HEK293T (cell line): ENCODE results near the gene ZPR1.
"Not testable (repeated sequence)": the region's sequence is repeated elsewhere in the genome, so short reads cannot be mapped to it uniquely, and the experiment has no call there.

Source experiments
- CTCF ChIA-PET: fragments of 350-600 bp; formaldehyde crosslinking; extraction: SDS; loops from one replicate; lab custom pipeline; 2021; ENCODE audit warnings: antibody characterized with exemption, inconsistent platforms; lab: Yijun Ruan, JAX
- POLR2A ChIA-PET: fragments of 350-600 bp; formaldehyde crosslinking; extraction: SDS; loops from one replicate; lab custom pipeline; 2020; ENCODE audit warnings: antibody characterized with exemption, inconsistent platforms; lab: Yijun Ruan, JAX
- DNase-seq: peaks from one replicate; pipeline ENCODE4 v3.0.0; 2012; ENCODE audit warnings: mixed read lengths; ENCODE audit errors: extremely low spot score
- ARNT ChIP-seq: fragments of 450-650 bp; IDR thresholded peaks from 2 replicates; pipeline ENCODE4 v1.6.1; 2017; ENCODE audit warnings: mild to moderate bottlenecking
- BHLHE40 ChIP-seq: fragments of 450-650 bp; IDR thresholded peaks from 2 replicates; pipeline ENCODE4 v1.6.1; 2016; ENCODE audit warnings: mild to moderate bottlenecking, moderate library complexity, borderline replicate concordance
- CTBP1 ChIP-seq: fragments of 450-650 bp; IDR thresholded peaks from 2 replicates; pipeline ENCODE4 v1.6.1; 2016; ENCODE audit warnings: borderline replicate concordance
- ELF4 ChIP-seq: fragments of 450-650 bp; IDR thresholded peaks from 2 replicates; pipeline ENCODE4 v1.6.1; 2017; ENCODE audit warnings: antibody characterized with exemption
- FOXA1 ChIP-seq: fragments of 450-650 bp; IDR thresholded peaks from 2 replicates; pipeline ENCODE4 v1.6.1; 2016; ENCODE audit warnings: mild to moderate bottlenecking
- FOXK2 ChIP-seq: fragments of 450-650 bp; IDR thresholded peaks from 2 replicates; pipeline ENCODE4 v1.6.1; 2016; ENCODE audit warnings: mild to moderate bottlenecking
- FOXM1 ChIP-seq: fragments of 450-650 bp; IDR thresholded peaks from 2 replicates; pipeline ENCODE4 v1.6.1; 2017; ENCODE audit warnings: mild to moderate bottlenecking, borderline replicate concordance
- HDGF ChIP-seq: fragments of 450-650 bp; IDR thresholded peaks from 2 replicates; pipeline ENCODE4 v1.6.1; 2017; ENCODE audit warnings: antibody characterized with exemption, borderline replicate concordance
- L3MBTL2 ChIP-seq: fragments of 450-650 bp; conservative IDR thresholded peaks from 2 replicates; pipeline ENCODE4 v1.6.1; 2016; ENCODE audit warnings: mild to moderate bottlenecking
- LEF1 ChIP-seq: fragments of 450-650 bp; IDR thresholded peaks from 2 replicates; pipeline ENCODE4 v1.6.1; 2017; ENCODE audit warnings: mild to moderate bottlenecking, borderline replicate concordance
- NFRKB ChIP-seq: fragments of 450-650 bp; IDR thresholded peaks from 2 replicates; pipeline ENCODE4 v1.6.1; 2016; ENCODE audit warnings: mild to moderate bottlenecking, moderate library complexity
- SP1 ChIP-seq: fragments of 450-650 bp; IDR thresholded peaks from 2 replicates; pipeline ENCODE4 v1.6.1; 2017
- SUZ12 ChIP-seq: fragments of 450-650 bp; IDR thresholded peaks from 2 replicates; pipeline ENCODE4 v1.6.1; 2016; ENCODE audit warnings: mild to moderate bottlenecking
- TARDBP ChIP-seq: fragments of 450-650 bp; IDR thresholded peaks from 2 replicates; pipeline ENCODE4 v1.6.1; 2016
- ZNF384 ChIP-seq: fragments of 450-650 bp; IDR thresholded peaks from 2 replicates; pipeline ENCODE4 v1.6.1; 2016
- TF ChIP-seq, protein P1 (sequence below): fragments of 450-650 bp; IDR thresholded peaks from 2 replicates; pipeline ENCODE4 v1.6.1; 2016

ZPR1 gene

DNA sequence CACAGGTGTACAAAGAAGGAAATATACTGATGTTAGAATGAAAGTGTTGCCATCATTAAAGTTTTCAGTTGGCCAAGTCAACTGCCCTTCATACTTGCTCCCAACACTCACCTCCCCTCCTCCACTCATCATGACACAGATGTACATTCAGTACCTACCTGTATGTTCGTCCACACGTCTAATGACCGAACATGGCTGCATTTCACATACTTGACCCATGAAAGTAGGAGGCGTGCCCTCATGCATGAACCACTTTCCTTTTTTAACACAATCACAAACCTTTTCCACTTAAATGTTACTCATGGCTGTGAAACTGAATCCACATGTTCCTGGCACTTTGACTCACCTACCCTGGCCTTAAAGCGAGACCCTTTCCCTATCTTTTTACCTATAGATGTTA, 11.8 kb downstream of the ZPR1 start:
- no peak for TF ChIP-seq SUZ12
- no peak for TF ChIP-seq ARNT
- TF ChIP-seq LEF1, result no peak
- TF ChIP-seq HDGF, result no peak
- ChIA-PET CTCF (no interaction called here), POLR2A (no interaction called here)
- DNase-seq, result no peak

DNA sequence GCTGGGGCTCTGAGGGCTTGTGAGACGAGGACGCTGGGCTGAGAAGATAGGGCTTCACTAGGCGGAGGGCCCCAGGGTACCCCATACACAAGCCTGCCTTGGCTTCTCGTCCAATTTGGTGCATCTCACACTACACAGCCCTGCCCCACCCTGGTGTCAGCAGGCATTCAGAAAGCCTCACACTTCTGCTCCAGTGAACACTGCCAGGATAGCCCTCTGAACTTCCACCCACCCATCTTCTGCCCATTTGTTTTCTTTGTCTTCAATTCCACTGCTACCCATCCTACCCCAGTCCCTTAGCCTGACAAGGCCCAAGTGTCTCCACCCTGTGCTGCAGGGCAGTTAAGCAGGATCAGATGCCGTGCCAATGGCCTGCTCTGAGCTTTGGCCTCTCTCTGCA, 13.2 kb downstream of the ZPR1 start:
- CTCF ChIA-PET, result no interaction called here
- POLR2A ChIA-PET, result interaction anchor here (1.8 to 3.1 kb wide), 2 partner anchors 12 to 61 kb away, joined by 5 to 18 read pairs; partner anchors contain the start of gene ZPR1
- no peak for TF ChIP-seq LEF1
- TF ChIP-seq FOXK2, result no peak
- TF ChIP-seq ARNT, result no peak
- TF ChIP-seq CTBP1, result no peak
- TF ChIP-seq, protein P1, sequence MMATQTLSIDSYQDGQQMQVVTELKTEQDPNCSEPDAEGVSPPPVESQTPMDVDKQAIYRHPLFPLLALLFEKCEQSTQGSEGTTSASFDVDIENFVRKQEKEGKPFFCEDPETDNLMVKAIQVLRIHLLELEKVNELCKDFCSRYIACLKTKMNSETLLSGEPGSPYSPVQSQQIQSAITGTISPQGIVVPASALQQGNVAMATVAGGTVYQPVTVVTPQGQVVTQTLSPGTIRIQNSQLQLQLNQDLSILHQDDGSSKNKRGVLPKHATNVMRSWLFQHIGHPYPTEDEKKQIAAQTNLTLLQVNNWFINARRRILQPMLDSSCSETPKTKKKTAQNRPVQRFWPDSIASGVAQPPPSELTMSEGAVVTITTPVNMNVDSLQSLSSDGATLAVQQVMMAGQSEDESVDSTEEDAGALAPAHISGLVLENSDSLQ, result no peak
- TF ChIP-seq FOXA1, result no peak
- TF ChIP-seq SP1, result no peak
- TF ChIP-seq ZNF384, result no peak
- no peak for TF ChIP-seq HDGF
- no peak for TF ChIP-seq FOXM1
- no peak for TF ChIP-seq L3MBTL2
- TF ChIP-seq ELF4, result no peak
- no peak for TF ChIP-seq SUZ12

GRCh38 chr11:116773203-116774097, 14.4 kb downstream of the ZPR1 start:
- ChIA-PET CTCF (interaction anchor here (0.6 kb wide), 1 partner anchor 377 kb away, joined by 3 read pairs; no protein-coding TSS in a partner anchor), POLR2A (interaction anchor here (0.8 to 3.1 kb wide), 8 partner anchors 13 to 372 kb away, joined by 3 to 18 read pairs (median 3); partner anchors contain the start of gene ZPR1)
- DNase-seq, result no peak
- TF ChIP-seq L3MBTL2 (peak; percentile 68; the same call in 1 of the 2 replicates), HDGF (no peak)

More for the DNA sequence above, 13.2 kb downstream of the ZPR1 start:
- DNase-seq, result no peak

DNA sequence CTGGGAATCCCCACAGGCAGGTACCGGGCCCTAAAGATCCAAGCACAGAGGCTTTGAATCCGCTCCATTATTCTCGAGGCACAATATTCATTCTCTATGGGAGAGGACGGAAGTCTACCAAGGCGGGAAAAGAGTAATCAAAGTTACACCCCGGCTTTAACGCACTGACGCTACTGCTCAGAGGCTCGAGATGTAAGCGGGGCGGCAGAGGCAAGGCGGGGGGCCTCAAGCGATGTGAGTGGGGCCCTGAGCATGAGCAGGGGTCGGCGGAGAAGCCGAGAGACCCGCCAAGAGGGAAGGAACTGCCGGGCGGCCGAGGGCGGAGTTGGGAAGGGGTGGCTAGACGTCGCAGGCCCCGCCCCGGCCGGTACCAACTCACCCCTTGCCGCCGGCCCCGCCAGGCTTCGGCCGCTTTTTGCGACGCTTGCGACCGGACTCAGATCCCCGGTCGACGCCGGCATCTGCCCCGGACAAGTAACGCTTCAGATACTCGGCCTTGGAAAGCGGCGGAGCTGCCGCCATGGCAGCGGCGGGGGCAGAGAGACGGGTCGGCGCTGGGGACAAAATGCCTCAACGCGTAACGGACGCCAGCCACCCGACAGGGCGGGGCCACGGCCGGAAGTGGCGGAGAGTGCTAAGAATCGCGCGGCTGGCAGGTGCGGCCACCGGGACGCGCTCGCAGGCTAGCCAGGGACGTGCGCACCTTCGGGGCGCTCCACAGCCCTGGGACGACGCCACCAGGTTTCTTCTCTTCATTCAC, 15.2 kb downstream of the ZPR1 start, which contains the start of gene BUD13:
TSS of gene BUD13 (minus strand) at position 545 of the 760 bp plus-strand sequence. CDS start at position 522, 23 bp downstream.
- peak; percentile 90 for DNase-seq
- ChIA-PET CTCF (interaction anchor here (0.8 kb wide), 1 partner anchor 63 kb away, joined by 3 read pairs; no protein-coding TSS in a partner anchor), POLR2A (interaction anchor here (0.8 to 3.1 kb wide), 9 partner anchors 13 to 373 kb away, joined by 3 to 18 read pairs (median 3); partner anchors contain the start of gene ZPR1)
- peak; percentile 50; the same call in 1 of the 2 replicates for TF ChIP-seq ELF4
- peak; percentile 67 for TF ChIP-seq L3MBTL2
- no peak for TF ChIP-seq NFRKB
- no peak for TF ChIP-seq FOXM1
- TF ChIP-seq ARNT, result no peak

DNA sequence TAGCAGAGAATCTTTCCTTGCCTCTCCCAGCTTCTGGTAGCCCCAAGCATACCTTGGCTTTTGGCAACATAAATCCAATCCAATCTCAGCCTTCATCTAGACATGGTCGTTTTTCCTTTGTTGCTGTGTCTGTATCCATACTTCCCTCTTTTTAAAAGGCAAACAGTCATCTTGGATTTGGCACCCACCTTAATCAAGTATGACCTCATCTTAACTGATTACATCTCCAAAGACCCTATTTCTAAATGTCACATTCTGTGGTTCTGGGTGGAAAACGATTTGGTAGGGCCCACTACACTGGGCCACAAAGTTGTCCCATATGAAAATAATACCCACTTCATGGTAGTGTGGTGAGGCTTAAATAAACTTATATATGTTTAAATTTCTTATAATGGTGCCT, 15.9 kb downstream of the ZPR1 start:
- no peak for DNase-seq
- ChIA-PET CTCF (interaction anchor here (0.8 kb wide), 1 partner anchor 64 kb away, joined by 3 read pairs; no protein-coding TSS in a partner anchor), POLR2A (interaction anchor here (1.7 kb wide), 1 partner anchor 14 kb away, joined by 6 read pairs; no protein-coding TSS in a partner anchor)
- TF ChIP-seq BHLHE40, result no peak
- no peak for TF ChIP-seq CTBP1
- no peak for TF ChIP-seq ZNF384
- TF ChIP-seq ARNT, result no peak
- no peak for TF ChIP-seq SUZ12
- no peak for TF ChIP-seq FOXA1
- no peak for TF ChIP-seq SP1
- no peak for TF ChIP-seq NFRKB
- no peak for TF ChIP-seq L3MBTL2
- TF ChIP-seq FOXK2, result no peak
- TF ChIP-seq LEF1, result no peak

GRCh38 chr11:116762132-116762531, 25.7 kb downstream of the ZPR1 start:
- POLR2A ChIA-PET, result no interaction called here

GRCh38 chr11:116756044-116756443, 31.8 kb downstream of the ZPR1 start:
- POLR2A ChIA-PET, CTCF ChIA-PET, DNase-seq: not testable (repeated sequence)

More at GRCh38 chr11:116762132-116762531, 25.7 kb downstream of the ZPR1 start:
- DNase-seq, result no peak
- CTCF ChIA-PET, result no interaction called here
- no peak for TF ChIP-seq FOXA1
- TF ChIP-seq BHLHE40, result no peak
- TF ChIP-seq, protein P1, result no peak
- no peak for TF ChIP-seq NFRKB
- TF ChIP-seq L3MBTL2, result no peak
- TF ChIP-seq SP1, result no peak
- no peak for TF ChIP-seq SUZ12
- no peak for TF ChIP-seq HDGF
- TF ChIP-seq ELF4, result no peak
- no peak for TF ChIP-seq CTBP1
- TF ChIP-seq FOXK2, result no peak
- no peak for TF ChIP-seq LEF1
- TF ChIP-seq ARNT, result no peak
- no peak for TF ChIP-seq TARDBP
- TF ChIP-seq FOXM1, result no peak
- no peak for TF ChIP-seq ZNF384
